CD4-positive, alpha-beta T cell treated with Interleukin-17A for 1 hour (primary cell): ENCODE measurements around the gene KCNIP4.
"Not testable (repeated sequence)": the region's sequence is repeated elsewhere in the genome, so short reads cannot be mapped to it uniquely, and the experiment has no call there.

Experiments used
- DNase-seq: peaks from one replicate; pipeline ENCODE4 v3.0.0-alpha.2; 2020

Gene KCNIP4

GRCh38 chr4:20829617-20830357 lies 1118.8 kb downstream of the KCNIP4 start:
- DNase-seq, result no peak

GRCh38 chr4:20825505-20825904 lies 1123.1 kb downstream of the KCNIP4 start:
- no peak for DNase-seq

GRCh38 chr4:20816287-20816686 lies 1132.3 kb downstream of the KCNIP4 start:
- DNase-seq, result no peak

- no peak for DNase-seq
These were observed 1134.9 kb downstream of the KCNIP4 start for GRCh38 chr4:20813700-20814099.

GRCh38 chr4:20809812-20810211 lies 1138.8 kb downstream of the KCNIP4 start:
- no peak for DNase-seq

GRCh38 chr4:20805716-20806115 lies 1142.9 kb downstream of the KCNIP4 start:
- no peak for DNase-seq

GRCh38 chr4:20787940-20788665 lies 1160.5 kb downstream of the KCNIP4 start:
- no peak for DNase-seq

- DNase-seq, result not testable (repeated sequence)
These were observed 1165.4 kb downstream of the KCNIP4 start for GRCh38 chr4:20783134-20783533.

GRCh38 chr4:20778896-20779295 lies 1169.7 kb downstream of the KCNIP4 start:
- no peak for DNase-seq

- DNase-seq, result peak; percentile 47
These were observed 1175.2 kb downstream of the KCNIP4 start for GRCh38 chr4:20773144-20773997.

GRCh38 chr4:20764366-20764992 lies 1184.1 kb downstream of the KCNIP4 start:
- no peak for DNase-seq

GRCh38 chr4:20761826-20762225 lies 1186.7 kb downstream of the KCNIP4 start:
- no peak for DNase-seq

- DNase-seq, result no peak
These were observed 1187.2 kb downstream of the KCNIP4 start for GRCh38 chr4:20761382-20761781.

GRCh38 chr4:20760053-20760452 lies 1188.5 kb downstream of the KCNIP4 start:
- no peak for DNase-seq

GRCh38 chr4:20754036-20754435 lies 1194.5 kb downstream of the KCNIP4 start:
- DNase-seq, result no peak

GRCh38 chr4:20752641-20753040 lies 1195.9 kb downstream of the KCNIP4 start:
- no peak for DNase-seq

GRCh38 chr4:20746000-20746399 lies 1202.6 kb downstream of the KCNIP4 start:
- DNase-seq, result not testable (repeated sequence)

- no peak for DNase-seq
These were observed 1212.6 kb downstream of the KCNIP4 start for GRCh38 chr4:20735931-20736330.

GRCh38 chr4:20724915-20725314 lies 1223.7 kb downstream of the KCNIP4 start:
- no peak for DNase-seq

GRCh38 chr4:20723463-20723862 lies 1225.1 kb downstream of the KCNIP4 start:
- DNase-seq, result no peak

- no peak for DNase-seq
These were observed 1225.6 kb downstream of the KCNIP4 start for GRCh38 chr4:20723019-20723418.

- DNase-seq, result no peak
These were observed 1237.2 kb downstream of the KCNIP4 start for GRCh38 chr4:20711335-20711734.
